Choroid plexus epithelial cell (primary cell): ENCODE results near the gene LARP4B.

Experiments used
- DNase-seq: peaks from one replicate; pipeline ENCODE4 v3.0.0-alpha.2; 2010; ENCODE audit warnings: low read depth
- H3K4me3 ChIP-seq: 2 replicates; pipeline ENCODE4 v1.5.1; 2011; ENCODE audit warnings: low read depth, mild to moderate bottlenecking, control low read depth, low read length, moderate library complexity
- TF ChIP-seq, protein P1 (sequence below): conservative IDR thresholded peaks from 2 replicates; pipeline ENCODE4 v1.5.1; 2011; ENCODE audit warnings: low read depth, mild to moderate bottlenecking, control low read depth, inconsistent platforms, low read length, moderate library complexity

LARP4B gene

DNA sequence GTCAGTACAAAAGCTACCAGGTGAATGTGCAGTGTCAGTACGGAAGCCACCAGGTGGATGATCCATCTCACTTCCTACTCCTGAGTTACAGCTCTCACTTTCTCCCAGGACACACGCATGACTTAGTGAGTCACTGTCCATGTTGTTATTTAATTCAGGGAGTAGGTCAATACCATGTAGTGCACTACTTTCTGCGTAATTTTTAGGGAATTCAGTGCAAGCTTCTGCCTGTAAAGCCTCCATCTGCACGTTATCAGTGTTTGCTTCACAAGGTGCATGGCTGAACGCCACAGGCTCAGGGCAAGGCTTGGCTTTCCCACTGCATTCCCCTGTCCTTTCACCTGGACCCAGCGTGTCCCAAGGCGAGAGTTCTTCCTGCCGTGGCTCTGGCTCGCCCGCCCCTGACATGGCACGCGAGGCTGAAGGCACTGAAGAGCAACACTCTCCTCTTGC, 59.5 kb downstream of the LARP4B start:
- H3K4me3 ChIP-seq = no peak overlapping the region
- no peak for DNase-seq
- TF ChIP-seq, protein P1, sequence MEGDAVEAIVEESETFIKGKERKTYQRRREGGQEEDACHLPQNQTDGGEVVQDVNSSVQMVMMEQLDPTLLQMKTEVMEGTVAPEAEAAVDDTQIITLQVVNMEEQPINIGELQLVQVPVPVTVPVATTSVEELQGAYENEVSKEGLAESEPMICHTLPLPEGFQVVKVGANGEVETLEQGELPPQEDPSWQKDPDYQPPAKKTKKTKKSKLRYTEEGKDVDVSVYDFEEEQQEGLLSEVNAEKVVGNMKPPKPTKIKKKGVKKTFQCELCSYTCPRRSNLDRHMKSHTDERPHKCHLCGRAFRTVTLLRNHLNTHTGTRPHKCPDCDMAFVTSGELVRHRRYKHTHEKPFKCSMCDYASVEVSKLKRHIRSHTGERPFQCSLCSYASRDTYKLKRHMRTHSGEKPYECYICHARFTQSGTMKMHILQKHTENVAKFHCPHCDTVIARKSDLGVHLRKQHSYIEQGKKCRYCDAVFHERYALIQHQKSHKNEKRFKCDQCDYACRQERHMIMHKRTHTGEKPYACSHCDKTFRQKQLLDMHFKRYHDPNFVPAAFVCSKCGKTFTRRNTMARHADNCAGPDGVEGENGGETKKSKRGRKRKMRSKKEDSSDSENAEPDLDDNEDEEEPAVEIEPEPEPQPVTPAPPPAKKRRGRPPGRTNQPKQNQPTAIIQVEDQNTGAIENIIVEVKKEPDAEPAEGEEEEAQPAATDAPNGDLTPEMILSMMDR = no peak

DNA sequence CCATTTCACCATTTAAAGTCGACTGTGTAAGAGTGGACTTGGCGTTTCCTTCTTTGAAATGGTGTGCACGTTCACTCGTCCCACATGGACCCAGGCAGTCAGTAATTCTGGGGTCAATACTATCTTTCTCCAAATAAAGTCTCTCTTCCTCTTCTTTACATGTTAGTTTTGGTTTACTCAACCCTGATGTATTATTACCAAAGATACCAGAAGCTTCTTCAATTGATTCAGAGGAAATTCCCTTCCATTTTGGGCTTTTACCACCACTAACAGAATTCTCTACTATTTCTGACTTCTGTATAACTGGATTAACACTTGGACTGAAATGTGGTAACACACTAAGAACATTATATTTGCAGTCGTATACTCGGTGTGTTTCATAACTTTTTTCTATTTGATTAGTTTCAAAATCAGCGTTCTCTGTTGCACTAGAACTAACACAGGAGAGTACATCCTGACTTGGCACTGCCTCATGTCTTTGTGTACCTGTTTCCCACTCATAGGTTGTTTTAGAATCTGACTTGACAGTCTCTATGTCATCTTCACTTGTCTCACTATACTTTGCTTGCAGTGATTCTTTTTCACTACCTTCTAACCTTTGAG, 60.8 kb downstream of the LARP4B start:
- no peak for DNase-seq
- H3K4me3 ChIP-seq = no peak overlapping the region
- TF ChIP-seq, protein P1 = no peak

DNA sequence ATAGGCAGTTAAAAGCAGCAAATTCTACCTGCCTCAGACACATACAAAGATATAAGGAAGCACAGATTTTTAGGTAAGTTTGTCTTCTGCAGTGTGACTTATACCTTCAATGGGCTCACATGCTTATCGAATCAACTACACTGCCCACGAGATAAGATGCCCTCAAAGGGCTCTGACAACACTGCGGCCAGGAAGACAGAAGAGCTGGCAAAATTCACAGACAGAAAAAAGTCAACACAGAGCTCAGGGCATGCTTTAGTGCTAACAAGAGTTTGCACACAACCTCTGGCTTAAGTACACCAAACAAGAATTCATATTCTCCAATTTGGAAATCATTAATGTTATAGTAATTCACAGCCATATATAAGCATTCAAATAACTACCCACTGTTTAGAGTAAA, 62.3 kb downstream of the LARP4B start:
- no peak for DNase-seq
- H3K4me3 ChIP-seq = no peak overlapping the region
- TF ChIP-seq, protein P1 = no peak

DNA sequence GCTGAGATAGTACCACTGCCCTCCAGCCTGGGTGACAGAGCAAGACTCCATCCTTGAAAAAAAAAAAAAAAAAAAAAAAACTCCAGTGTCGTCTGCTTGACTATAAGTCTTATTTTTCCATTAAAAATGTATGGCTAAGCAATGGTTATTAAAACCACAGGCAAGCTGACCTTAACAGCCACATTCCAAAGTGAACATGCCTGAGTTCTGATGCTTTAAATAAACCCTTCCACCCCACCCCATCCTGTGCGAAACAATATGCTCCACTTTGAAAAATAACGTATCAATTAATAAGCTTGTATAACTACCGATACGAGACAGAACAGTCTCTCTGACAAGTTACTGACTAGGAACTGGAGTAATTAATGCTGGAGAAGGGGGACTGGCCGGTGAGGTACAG, 63.7 kb downstream of the LARP4B start:
- TF ChIP-seq, protein P1 = no peak
- DNase-seq = peak; percentile 64
- H3K4me3 ChIP-seq = no peak overlapping the region

DNA sequence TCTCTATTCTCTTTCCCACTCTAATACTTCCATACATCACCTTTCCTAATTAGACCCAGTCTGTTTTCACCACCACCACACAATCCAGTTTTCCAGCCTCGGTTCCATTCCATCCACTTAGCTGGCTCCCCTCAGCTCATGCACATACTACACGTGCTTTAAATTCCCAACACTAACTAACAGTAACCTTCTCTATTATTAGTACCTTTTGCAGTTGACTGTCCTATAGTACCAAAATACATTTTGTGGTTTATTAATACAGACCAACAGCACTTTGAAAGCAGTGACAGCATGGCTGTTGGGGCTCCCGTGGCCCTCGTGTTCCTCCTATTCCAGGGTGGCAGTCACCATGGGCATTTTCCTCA, 64.9 kb downstream of the LARP4B start:
- no peak overlapping the region for H3K4me3 ChIP-seq
- DNase-seq = no peak
- TF ChIP-seq, protein P1 = no peak

DNA sequence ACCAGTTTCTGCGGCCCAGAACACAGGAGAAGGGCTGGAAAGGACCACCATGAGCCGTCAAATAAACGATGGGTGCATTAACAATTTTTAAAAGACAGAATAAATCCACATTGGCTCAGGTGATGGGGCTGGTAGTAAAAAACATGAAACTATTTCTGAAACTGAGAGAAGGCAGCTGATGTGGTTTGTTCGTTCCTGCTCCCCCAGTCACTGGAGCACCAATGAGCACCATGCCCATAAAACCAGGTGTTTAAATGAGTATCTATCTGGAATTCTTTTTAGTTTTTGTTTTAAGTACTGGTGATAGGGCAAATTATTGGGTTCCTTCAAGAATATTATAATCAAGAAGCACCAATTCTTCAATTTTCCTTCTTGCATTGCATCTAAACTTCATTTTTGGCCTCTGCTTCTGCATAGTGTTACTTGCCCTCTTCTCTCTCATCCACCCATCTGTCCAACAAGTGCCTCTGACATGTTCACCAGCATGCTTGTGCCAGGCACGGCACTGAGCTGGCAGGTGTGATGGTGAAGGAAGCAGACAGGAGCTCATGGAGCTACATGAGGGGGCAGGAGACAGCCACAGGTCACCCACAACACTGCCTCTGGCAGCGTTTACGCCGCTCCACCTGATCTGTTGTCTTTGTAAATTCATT, 65.5 kb downstream of the LARP4B start:
- TF ChIP-seq, protein P1 = no peak
- no peak for DNase-seq
- H3K4me3 ChIP-seq = no peak overlapping the region

DNA sequence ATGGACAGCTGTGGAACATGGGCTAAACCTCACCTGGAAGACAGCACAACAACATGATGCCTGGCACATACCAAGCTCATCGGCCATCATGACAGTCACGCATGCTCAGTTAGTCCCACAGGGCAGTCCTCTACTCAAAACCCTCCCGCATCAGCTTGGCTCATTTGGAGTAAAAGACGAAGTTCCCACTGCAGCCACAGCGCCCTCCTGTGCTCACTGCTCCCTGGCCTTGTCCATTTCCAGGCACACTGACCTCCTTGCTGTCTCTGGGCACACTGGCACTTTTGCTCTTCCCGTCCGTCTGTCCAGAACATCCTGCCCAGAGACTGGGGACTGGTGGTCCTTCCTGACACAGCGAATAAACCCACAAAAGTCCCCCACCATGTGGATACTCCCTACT, 66.2 kb downstream of the LARP4B start:
- TF ChIP-seq, protein P1 = peak; percentile 30
- DNase-seq = no peak
- H3K4me3 ChIP-seq = no peak overlapping the region
